SKM-1 treated with dmso at 0.1 percent for 144 hours (cell line): ENCODE results near the gene CC2D1A.

Source experiments
- DNase-seq: peaks from one replicate; lab custom pipeline; 2025; ENCODE audit not compliant: unreplicated experiment; lab: John Stamatoyannopoulos, UW

CC2D1A gene

GRCh38 chr19:13935765-13936510 lies 29.9 kb downstream of the CC2D1A start:
- DNase-seq, result no peak

DNA sequence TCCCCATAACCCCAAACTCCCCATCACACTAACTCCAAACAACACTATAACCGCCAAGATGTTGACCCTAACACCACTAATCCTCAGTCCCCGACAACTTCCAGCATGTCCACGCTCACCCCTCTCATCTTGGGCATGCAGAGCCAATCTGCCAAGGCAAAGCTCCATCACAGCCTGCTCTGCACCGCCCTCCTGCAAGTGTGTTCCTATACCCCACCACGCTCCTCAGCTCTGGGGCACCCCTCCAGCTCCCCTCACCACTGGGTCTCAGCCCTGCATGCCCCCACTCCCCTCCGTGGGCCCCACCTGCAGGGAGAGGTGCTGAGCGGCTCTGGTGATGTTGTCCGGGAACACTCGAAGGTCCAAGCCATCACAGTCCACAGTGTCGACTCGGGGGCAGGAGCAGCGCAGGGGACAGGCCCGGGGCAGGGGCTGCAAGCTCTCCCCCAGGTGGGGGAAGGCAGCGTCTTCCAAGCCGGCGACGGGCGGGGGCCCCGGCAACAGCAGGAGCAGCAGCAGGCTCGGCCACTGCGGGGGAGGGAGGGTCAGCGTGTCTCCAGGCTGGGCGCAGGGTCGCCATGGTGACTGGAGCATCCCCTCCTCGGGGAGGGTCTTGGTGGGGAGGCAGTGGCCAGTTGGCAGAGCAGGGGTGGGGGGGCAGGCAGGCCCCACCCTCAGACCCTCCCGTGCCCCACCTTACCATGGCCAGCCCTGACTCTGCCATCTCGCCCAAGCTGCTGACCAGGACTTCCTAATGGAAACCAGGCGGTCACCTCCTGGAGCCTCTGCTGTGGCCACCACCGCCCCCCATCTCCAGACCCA lies 31.7 kb downstream of the CC2D1A start:
- no peak for DNase-seq

DNA sequence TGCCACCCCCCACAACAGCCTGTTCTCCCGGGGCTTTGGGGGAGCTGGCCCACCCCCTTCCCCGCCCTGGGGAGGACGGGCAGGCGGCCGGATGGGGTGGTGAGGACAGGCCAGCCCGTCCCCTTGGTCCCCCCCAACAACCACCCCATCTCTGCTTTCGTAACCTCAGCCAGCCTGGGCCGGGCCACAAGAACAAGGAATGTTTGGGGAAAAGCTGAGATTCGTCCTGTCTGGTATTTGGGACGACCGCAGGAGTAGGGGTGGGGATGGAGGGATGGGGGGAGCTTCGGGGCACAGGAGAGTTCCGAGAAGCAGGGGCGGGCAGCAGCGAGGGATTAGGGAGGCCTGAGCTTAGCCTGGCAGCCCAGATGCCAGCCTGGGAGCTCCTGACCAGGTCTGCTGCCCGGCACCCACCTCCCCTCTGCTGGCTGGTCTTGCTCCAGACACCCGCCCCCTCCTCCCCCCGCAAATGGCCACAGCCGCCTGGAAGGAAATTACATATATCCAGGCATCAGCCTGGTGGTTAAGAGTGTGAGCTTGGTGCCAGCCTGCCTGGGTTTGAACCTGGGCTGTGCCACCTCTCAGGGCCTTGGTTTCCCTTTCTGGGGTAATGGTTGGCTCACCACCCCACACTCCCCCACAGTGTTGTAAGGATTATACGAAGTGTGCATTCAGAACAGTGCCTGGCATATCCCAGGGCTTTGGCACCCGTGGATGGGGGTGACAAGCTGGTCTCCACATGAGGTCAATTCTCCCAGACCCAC lies 32.5 kb downstream of the CC2D1A start, which contains the start of gene PODNL1:
TSS of gene PODNL1 (minus strand) at position 117 of the 764 bp plus-strand sequence. CDS start 236 bp downstream, outside the sequence.
- no peak for DNase-seq

DNA sequence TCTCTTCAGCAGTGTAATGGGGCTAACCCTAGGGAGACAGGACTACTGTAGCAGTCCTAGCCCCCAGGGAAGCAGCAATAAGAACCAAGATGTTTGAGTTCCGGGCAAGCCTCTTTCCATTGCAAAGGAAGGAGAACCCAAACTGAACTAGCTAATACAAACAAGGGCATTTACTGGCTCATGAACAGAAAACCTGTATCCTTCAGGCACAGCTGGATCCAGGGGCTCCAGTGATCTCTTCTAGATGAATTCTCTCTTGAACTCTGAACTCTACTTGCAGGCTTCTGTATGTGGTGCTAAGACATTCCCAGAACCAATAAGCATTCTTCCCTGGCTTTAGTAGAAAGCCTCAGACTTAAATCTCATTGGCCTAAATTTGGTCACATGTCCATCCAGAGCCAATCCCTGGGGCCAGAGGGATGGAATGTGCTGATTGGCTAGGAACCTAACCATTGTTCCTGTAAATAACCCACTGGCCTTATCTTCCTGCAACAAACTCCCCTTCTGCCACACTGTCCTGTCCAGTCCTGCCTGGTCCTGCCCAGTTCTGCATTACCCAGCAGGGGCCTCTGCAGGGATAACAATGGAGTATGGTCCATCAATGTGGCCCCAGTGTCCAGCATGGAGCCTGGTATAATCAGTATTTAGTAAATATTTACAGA lies 36.2 kb downstream of the CC2D1A start:
- no peak for DNase-seq

DNA sequence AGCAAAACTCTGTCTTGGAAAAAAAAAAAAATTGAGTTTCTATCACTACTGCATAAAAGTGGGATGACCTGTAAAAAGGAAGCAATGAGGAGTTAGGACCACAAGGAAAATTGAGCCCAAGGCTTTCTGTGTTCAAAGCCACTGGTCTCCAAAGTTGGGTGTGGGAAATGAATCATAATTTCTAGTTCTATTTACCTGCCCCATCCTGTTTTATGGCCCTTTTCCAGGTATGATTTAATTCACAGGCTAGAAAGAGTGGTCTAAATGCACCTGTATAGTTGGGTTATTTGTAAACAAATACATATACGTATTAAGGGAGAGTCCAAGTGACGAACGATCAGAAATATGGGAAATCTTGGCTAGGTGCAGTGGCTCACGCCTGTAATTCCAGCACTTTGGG lies 40.4 kb downstream of the CC2D1A start:
- no peak for DNase-seq

DNA sequence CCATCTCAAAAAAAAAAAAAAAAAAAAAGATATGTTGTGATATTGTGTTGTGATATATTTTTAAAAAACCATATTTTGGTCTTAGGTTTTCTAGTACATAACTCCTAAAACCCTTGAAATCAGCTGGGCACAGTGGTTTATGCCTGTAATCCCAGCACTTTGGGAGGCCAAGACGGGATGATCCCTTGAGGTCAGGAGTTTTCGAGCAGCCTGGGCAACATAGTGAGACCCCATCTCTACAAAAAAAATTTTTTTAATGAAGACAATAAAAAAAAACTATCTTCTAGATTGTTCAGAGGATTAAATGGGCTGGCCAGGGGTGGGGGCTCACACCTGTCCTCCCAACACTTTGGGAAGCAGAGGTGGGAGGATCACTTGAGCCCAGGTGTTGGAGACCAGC lies 45.0 kb downstream of the CC2D1A start:
- no peak for DNase-seq

DNA sequence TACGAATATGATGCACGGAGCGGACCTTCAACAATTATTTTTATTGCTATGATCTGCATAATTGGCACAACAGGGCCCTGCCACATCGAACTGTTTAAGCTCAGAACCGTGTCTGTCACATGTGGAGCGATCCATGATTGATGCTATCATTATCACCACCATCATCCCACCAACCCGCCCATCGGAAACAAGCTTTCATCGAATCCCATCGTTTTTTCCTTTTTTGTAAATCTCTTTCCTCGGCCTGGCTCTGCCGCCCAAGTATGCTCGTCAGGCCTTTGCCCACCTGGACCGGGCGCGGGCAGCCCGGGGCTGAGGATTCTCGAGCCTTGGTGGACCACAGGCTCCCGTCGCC lies 45.8 kb downstream of the CC2D1A start:
- no peak for DNase-seq

GRCh38 chr19:13952154-13952930 lies 46.3 kb downstream of the CC2D1A start, which contains the start of gene DCAF15:
Gene DCAF15, plus strand, starts transcription at chr19:13952509. Its CDS starts 4 bp downstream, at chr19:13952513.
- peak; percentile 99 for DNase-seq

GRCh38 chr19:13952931-13953531 lies 47.0 kb downstream of the CC2D1A start:
- no peak for DNase-seq

GRCh38 chr19:13954185-13954584 lies 48.2 kb downstream of the CC2D1A start:
- DNase-seq, result no peak

- DNase-seq, result no peak
Observed at GRCh38 chr19:13955662-13956364, 49.8 kb downstream of the CC2D1A start.

DNA sequence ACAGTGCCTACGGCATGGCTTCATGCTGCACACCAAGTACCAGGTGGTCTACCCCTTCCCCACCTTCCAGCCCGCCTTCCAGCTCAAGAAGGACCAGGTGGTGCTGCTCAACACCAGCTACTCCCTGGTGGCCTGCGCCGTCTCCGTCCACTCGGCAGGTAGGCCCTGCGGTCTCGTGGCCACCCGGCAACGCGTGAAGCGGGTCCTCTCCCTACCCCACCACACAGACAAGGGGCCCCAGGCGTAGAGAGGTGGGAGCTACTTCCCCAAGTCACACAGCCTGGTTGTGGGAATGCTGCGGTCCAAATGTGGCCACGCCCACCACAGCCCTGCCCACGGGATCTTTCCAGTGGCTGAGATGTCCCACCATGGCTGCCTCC lies 50.4 kb downstream of the CC2D1A start:
- no peak for DNase-seq

GRCh38 chr19:13957051-13957450 lies 51.0 kb downstream of the CC2D1A start:
- no peak for DNase-seq

GRCh38 chr19:13958043-13958442 lies 52.0 kb downstream of the CC2D1A start:
- no peak for DNase-seq

DNA sequence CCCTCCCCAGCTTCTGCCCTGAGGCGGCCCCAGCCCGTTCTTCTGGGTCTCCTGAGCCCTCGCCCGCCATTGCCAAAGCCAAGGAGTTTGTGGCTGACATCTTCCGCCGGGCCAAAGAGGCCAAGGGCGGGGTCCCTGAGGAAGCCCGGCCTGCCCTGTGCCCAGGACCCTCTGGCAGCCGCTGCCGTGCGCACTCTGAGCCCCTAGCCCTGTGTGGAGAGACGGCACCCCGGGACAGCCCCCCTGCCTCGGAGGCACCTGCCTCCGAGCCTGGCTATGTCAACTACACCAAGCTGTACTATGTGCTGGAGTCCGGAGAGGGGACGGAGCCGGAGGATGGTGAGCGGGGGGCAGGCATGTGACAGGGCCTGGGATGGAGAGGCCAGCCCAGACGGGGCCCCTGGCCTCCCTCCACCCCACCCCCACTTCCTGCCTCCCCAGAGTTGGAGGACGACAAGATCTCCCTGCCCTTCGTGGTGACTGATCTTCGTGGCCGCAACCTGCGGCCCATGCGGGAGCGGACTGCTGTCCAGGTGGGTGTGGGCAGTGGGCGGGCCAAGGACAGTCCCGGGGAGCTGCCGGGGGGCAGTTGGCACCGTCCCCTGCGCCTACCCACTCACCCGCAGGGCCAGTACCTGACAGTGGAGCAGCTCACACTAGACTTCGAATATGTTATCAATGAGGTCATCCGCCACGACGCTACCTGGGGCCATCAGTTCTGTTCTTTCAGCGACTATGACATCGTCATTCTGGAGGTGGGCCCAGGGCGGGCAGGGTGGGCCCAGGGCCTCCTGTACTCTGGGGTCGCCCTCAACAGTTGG lies 53.4 kb downstream of the CC2D1A start:
- no peak for DNase-seq

DNA sequence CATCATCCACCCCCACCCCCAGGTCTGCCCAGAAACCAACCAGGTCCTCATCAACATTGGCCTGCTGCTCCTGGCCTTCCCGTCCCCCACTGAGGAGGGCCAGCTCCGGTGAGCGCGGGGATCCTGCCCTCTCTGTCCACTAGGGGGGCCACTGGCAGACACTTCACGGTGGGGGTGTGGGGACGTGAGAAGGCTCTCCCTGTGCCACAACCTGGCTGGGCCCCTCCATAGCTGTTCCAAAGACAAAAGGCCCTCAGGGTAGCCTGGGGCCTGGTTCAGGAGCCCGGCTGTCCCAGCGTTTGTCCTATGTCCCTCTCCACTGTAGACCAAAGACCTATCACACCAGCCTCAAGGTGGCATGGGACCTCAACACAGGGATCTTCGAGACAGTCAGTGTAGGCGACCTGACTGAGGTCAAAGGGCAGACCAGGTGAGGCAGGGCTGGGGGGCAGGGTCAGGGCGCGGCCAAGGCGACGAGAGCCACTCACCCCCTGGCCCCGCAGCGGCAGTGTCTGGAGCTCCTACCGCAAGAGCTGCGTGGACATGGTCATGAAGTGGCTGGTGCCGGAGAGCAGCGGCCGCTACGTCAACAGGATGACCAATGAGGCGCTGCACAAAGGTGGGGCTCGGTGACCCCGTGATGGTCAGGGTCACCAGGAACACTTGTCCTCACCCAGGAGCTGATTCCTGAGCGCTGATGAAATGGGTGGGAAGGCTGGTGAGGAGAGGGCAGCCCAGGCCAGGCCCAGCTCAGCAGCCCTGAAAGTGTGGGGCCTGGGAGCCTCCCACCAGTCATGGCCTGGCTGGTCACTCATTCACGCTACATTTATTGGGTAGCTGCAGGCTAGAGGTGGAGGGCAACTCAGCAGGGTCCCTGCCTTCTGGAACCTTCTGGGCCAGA lies 54.2 kb downstream of the CC2D1A start:
- DNase-seq, result no peak
